Measurements from ENCODE around the gene KCTD2. TPM values are rescaled to one million over a fixed set of nuclear protein-coding genes. Genes with fewer than 3 reads are reported as not detected.
A peak's percentile ranks its signal among the peaks of the same experiment; 100 is the strongest.

The KCTD2 gene
- total RNA-seq, 4 donors from 2014 or later: 22.5 to 38.3 (median 28.6) TPM

GRCh38 chr17:75093548-75094158, 46.6 kb downstream of the KCTD2 start:
- no peak overlapping the region for H3K4me3 ChIP-seq (ENCODE audit: low read depth, poor library complexity, severe bottlenecking)
- WGBS, 2 donors: 50 to 57% methylated on average over 9 to 18 of the region's 18 CpGs
- TF ChIP-seq CTCF (IDR thresholded peaks at IDR 0.05): no peak
- no peak for TF ChIP-seq POLR2A (IDR thresholded peaks at IDR 0.05)
- no peak for DNase-seq (ENCODE audit: low spot score in 2 of 2)
- intact Hi-C loops (cut with DNase I; ENCODE audit: low total_unique reads): no loop called here

- no peak for DNase-seq (ENCODE audit: low spot score in 2 of 2)
Measured at GRCh38 chr17:75094871-75095399, 47.9 kb downstream of the KCTD2 start.

GRCh38 chr17:75096082-75096625, 49.1 kb downstream of the KCTD2 start:
- H3K4me3 ChIP-seq (ENCODE audit: low read depth, poor library complexity, severe bottlenecking): no peak overlapping the region
- intact Hi-C loops (cut with DNase I; ENCODE audit: low total_unique reads): no loop called here
- DNase-seq (ENCODE audit: low spot score in 2 of 2): peak; percentile 75 to 93
- 33 to 52% methylated on average over 14 of the region's 14 CpGs for WGBS, 2 donors
- TF ChIP-seq CTCF (IDR thresholded peaks at IDR 0.05) (no peak), POLR2A (IDR thresholded peaks at IDR 0.05) (no peak)

More at GRCh38 chr17:75094871-75095399, 47.9 kb downstream of the KCTD2 start:
- TF ChIP-seq POLR2A (IDR thresholded peaks at IDR 0.05): no peak
- TF ChIP-seq CTCF (IDR thresholded peaks at IDR 0.05): no peak
- intact Hi-C loops (cut with DNase I; ENCODE audit: low total_unique reads): no loop called here
- H3K4me3 ChIP-seq (ENCODE audit: low read depth, poor library complexity, severe bottlenecking): no peak overlapping the region
- WGBS, 2 donors: 72 to 88% methylated on average over 15 of the region's 16 CpGs

- TF ChIP-seq CTCF (IDR thresholded peaks at IDR 0.05) (no peak), POLR2A (IDR thresholded peaks at IDR 0.05) (no peak)
- intact Hi-C loops (cut with DNase I; ENCODE audit: low total_unique reads): no loop called here
- WGBS, 2 donors: 91 to 97% methylated on average over 7 of the region's 7 CpGs
- no peak overlapping the region for H3K4me3 ChIP-seq (ENCODE audit: low read depth, poor library complexity, severe bottlenecking)
- DNase-seq (ENCODE audit: low spot score in 2 of 2): no peak
Measured at GRCh38 chr17:75097865-75098264, 50.8 kb downstream of the KCTD2 start.

- TF ChIP-seq CTCF (IDR thresholded peaks at IDR 0.05): no peak
- TF ChIP-seq POLR2A (IDR thresholded peaks at IDR 0.05): no peak
- no peak overlapping the region for H3K4me3 ChIP-seq (ENCODE audit: low read depth, poor library complexity, severe bottlenecking)
- DNase-seq (ENCODE audit: low spot score in 2 of 2): no peak
- WGBS, 2 donors: 88 to 89% methylated on average over 7 of the region's 7 CpGs
- intact Hi-C loops (cut with DNase I; ENCODE audit: low total_unique reads): no loop called here
Measured at GRCh38 chr17:75098861-75099260, 51.8 kb downstream of the KCTD2 start.

Measured in lower leg skin (tissue), 4 donors.